UCSD-AML1 (cell line): Measurements from ENCODE around the gene RIC8A.
A peak's percentile ranks its signal among the peaks of the same experiment; 100 is the strongest.

ENCODE experiments used
- DNase-seq: peaks from one replicate; lab custom pipeline; 2025; ENCODE audit not compliant: unreplicated experiment; lab: John Stamatoyannopoulos, UW

Gene RIC8A

DNA sequence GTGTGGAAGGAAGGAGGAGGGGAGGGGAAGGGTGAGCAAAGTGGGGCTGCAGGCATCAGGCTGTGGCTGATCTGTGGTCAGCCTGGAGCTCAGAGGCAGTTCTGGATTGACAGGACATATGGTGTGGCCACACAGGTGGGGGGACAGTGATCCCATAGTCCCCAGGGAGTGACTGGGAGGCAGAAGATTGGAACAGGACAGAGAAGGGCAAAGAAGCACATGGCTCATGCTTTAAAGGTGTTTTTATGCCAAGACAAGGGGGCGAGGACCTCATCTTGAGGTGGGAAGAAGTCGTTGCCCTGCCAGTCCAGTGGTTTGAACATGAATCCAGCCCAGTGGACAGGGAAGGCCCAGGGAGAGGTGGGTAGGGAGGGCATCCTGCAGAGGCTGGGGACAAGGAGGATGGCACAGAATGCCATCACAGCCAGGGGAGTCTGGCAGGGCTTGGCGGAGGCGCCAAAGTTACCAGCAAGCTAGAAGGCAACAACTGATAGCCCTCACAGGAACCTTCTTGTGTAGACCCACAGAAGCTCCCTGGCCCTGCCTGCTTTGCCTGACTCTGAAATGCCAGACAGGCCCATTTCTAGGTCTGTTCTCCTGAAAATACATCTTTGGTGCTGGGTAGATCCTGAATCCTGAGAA is 3.4 kb upstream of the RIC8A start:
- no peak for DNase-seq

DNA sequence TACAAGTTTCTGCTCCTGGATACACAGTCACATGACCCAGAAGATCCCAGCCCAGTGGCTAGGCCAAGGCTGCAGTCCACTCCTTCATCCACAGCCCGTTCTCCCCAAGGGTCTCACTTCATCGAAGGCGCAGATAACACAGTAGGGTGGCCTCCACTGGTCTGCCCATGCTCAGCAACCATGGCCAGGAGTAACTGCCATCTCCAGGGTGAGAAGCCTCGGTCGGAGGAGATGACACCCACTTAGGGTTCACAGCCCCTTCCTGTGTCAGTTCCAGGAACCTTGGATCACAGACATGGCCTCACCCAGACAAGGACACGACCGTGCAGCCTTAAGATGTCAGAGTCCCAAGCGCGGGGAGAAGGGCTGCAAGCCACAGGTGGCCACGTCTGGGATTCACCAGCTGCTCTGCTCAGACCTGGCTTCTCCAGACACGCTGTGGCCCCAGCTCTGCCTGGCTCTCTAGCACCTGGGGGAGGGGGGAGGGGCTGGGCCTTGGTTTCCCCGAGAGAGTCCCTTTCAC is 2.9 kb upstream of the RIC8A start:
- DNase-seq, result no peak

DNA sequence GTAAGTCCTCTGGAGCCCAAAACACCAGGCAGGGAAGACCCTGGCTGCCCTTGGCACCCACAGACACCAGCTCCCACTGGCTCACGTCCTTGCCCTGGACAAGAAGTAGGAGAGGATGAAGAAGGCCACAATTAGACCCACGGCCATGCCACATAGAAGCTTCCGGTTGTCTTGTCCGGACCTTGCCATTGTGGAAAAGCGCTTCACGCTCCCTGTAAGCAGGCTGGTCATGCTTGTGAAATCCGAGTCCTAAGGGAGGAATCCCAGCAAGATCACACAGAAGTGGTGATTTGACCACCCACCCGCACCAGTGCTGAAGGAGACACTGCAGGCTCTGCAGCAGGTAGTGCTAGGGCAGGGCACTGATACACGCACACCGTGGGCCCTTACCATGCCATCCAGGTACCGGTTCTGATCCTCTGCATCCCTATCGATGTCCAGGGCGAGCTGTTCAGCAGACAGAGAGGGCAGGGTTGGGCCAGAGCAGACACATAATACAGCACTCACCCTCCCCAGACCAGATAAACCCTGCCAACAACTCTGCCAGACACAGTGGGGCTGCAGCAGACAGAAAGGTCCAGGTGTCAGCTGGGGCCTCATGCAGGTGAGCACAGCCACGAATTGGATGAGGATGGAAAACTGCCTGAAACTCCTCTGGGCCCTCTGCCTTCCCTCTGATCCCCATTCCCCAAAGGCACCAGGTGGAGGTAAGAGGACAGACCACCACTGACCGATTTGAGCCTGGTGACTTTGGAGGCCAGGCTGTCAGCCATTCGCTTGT is 2.1 kb upstream of the RIC8A start:
- DNase-seq, result no peak

DNA sequence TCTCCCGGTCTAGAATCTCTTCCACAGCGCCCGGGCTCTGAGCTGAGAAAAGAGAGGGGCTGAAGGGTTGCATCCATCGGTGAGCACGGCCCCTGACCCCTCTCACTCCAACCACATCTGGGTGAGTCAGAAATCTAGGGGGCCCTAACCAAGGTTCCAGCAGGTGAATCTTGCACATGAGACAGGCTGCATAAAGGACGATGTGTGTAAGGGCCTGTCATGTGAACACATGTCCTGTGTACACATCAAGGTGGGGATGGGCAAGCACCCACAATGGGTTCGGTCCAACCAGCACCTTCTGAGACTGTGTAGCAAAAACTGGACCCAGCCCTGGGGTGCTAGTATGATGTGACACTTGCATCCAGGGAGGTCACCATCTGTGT is 1.5 kb upstream of the RIC8A start:
- DNase-seq, result no peak

DNA sequence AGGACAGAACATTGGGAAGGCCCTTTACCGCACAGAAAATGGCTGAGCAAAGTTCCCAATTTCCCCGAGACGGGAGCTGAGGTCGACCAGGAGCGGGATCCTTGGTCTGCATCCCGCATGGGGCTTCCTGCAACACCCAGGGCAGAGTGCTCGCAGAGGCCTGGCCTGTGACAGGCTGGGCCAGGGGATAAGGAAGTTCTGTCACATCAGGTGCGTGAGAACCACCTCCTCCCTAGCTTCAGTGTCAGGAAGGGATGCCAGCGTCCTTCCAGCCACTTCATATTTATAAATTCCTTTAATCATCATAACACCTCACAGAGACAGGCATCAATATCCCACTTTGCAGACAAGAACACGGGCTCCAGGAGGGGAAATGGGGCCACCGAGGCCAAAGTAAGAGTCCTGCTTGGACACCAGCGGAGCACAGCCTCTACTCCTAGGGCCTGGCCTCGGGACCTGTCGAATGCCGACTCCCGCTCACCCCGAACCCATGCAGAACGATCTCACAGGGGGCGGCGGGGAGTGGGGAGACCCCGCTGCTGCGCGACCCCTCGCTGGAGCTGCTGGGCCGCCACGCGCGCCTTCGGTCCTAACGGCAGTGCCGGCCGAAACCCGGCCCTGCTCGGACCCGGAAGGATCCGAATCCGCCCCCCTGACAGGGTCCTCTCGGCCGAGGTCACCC is 841 bp upstream of the RIC8A start:
- DNase-seq, result peak; percentile 49

DNA sequence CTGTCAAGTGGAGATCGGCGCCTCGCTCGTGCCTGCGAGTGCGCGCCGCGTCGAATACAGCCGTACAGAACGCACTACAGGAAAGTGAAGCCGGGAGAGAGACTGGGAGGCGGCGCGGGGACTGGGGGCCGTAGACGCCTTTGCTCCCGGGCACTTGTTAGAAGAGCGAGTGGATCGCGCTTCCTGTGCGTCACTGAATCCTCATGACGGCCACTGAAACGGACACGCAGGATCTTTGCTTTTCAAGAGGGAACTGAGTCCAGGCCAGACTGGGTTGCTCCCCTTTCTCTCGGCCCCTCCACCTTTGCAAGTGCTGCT is 314 bp downstream of the RIC8A start:
- peak; percentile 73 for DNase-seq

DNA sequence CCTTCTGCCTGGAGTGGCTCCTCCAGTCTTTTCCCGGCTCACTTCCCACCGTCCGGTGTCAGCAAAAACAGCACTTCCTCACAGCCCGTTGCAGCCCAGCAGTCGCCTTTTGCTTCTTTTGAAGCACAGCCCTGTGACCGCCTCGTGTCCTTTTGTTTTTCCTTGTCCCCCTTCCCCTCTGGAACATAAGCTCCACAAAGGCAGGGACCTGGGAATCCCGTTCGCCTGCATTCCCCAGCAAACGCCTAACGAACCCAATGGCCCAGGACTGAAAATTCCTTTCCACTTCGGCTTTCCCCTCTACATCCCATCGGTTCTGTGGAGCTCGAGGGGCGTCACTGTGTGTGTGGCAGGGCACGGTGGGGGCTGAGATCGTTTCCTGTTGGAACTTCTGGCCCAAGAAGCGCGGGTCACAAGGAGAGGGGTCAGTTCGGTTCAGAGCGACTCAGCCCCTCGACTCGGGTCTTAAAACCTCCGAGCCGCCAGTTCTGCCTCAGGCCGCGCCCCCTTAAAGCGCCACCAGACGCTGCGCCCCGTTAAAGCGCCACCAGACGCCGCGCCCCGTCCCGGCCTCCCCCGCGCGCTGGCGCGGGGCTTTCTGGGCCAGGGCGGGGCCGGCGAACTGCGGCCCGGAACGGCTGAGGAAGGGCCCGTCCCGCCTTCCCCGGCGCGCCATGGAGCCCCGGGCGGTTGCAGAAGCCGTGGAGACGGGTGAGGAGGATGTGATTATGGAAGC is 841 bp downstream of the RIC8A start:
- peak; percentile 86 for DNase-seq

DNA sequence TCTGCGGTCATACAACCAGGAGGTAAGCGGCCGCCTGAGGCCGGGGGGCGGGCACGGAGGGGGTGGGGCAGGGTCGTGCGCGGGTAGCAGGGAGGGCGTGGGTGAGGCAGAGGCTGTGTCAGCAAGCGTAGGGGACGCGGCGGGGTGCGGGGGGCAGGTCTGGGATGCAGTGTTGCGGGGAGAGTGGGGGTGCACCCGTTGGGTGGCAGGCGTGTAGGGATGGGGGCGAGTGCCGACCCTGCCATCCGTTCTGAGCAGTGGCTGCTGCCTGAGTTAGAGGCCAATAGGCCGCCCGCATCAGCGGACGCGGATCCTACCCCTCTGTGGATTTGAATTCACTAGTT is 1.4 kb downstream of the RIC8A start:
- DNase-seq, result no peak

DNA sequence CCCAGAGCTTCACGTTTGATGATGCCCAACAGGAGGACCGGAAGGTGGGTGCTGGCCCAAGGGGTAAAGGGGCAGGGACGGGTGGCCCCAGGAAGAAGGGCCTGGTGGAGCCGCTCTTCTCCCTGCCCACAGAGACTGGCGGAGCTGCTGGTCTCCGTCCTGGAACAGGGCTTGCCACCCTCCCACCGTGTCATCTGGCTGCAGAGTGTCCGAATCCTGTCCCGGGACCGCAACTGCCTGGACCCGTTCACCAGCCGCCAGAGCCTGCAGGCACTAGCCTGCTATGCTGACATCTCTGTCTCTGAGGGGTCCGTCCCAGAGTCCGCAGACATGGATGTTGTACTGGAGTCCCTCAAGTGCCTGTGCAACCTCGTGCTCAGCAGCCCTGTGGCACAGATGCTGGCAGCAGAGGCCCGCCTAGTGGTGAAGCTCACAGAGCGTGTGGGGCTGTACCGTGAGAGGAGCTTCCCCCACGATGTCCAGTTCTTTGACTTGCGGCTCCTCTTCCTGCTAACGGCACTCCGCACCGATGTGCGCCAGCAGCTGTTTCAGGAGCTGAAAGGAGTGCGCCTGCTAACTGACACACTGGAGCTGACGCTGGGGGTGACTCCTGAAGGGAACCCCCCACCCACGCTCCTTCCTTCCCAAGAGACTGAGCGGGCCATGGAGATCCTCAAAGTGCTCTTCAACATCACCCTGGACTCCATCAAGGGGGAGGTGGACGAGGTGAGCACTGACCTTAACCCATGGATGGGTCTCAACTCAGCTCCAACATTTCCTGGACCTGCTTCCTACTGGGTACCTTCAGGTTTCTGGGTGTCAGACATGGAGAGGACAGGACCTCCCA is 2.0 kb downstream of the RIC8A start:
- DNase-seq, result no peak

DNA sequence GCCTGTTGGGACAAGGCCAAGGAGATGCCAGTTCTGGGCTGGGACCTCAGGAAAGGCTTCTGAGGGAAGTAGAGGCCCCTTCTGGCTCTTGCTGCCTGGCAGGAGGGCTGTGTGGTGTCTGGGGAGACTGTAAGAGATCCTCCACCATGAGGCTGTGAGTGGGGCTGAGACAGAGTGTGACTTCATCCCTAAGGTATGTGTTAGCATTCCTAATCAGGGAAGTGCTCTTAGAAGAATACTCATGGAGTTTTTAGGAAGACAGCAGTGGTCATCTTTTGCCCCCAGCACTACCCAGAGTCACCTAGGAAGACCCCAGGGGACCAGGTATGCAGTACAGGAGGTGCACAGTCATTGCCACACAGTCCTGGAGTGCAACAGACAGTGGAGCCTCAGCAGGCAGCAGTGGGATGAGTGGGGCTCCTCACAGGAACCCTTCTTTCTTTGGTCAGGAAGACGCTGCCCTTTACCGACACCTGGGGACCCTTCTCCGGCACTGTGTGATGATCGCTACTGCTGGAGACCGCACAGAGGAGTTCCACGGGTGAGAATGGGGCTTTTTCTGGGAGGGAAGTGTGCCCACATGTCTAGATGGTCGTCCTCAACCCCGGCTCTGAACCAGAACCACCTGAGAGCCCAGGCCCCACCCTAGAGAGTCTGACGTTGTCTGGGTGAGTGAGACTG is 2.8 kb downstream of the RIC8A start:
- DNase-seq, result no peak

DNA sequence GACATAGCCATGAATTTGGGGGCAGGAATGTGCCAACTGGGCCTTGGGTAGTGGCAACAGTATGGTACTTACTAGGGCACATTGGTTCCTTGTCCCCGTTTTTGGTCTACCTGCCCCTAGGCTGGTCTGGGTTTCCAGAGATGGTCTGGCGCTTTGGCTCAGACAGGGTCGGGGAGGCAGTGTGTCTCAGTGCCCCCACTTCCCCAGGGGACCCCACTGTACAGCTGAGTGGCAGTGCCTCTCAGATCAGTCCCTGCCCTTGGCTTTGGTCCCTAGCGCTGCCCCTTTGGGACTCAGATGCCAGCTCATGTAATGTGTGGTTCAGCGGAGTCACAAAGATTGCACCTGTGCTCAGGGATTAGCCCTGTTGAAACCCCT is 3.3 kb downstream of the RIC8A start:
- no peak for DNase-seq

DNA sequence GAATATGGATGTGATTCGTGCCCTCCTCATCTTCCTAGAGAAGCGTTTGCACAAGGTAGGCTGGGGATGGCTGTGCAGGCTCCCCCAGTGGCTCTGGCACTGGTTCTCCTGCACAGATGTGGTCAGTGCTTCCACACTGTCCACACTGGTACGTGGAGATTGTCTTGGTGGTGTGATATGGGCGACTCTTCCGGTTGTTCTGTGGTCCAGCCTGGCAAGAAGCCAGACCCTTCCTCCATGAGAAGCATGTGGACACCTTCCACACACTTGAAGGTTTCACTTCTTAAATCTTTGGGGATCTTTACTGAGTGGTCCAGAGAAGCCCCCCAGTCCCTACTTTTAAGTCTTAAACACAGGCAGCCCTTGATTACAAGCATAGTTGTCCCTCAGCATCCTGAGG is 3.8 kb downstream of the RIC8A start:
- DNase-seq, result no peak

DNA sequence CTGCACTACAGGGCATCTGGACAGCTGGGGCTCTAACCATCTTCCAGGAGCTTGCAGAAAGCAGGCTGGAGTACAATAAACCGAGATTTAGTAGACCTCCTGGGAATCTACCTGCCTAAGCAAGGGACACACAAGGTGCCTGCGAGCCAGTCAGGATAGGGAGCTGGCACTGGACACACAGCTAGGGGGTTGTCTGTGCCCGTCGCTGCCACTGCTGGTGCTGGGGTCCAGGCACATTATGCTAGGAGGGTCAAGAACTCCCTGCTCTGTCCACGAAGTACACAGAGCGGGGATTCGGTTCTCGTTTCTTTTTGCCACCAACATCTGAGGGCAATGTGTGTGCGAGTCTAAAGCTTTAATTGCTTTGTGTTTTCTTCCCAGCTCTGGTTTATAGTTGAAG is 4.2 kb downstream of the RIC8A start:
- DNase-seq, result no peak

DNA sequence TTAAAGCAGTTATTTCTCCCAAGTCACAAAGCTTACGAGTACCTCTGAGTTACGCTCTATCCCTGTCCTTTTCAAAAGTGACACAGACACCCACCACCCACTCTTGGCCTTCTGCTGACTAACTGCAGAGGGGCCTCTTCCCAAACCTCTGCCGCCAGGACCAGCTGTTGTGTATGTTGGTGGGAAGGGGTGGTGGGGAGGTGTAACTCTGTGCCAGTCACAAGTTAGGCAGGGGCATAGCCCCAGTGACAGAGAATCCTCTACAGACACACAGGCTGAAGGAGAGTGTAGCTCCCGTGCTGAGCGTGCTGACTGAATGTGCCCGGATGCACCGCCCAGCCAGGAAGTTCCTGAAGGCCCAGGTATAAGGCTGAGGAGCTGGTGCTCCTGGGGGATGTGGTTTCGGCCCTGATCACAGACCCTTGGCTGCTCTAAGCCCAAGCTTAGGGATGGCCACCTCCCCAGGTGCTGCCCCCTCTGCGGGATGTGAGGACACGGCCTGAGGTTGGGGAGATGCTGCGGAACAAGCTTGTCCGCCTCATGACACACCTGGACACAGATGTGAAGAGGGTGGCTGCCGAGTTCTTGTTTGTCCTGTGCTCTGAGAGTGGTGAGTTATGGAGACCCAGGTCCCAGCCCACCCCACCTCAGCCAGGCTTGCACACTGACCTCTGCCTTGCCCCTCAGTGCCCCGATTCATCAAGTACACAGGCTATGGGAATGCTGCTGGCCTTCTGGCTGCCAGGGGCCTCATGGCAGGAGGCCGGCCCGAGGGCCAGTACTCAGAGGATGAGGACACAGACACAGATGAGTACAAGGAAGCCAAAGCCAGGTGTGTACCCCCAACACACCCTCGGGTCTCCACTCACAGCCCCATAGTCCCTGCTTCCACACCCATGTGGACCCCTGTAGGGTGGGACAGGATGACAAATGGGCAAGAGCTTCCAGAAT is 4.9 kb downstream of the RIC8A start:
- no peak for DNase-seq

DNA sequence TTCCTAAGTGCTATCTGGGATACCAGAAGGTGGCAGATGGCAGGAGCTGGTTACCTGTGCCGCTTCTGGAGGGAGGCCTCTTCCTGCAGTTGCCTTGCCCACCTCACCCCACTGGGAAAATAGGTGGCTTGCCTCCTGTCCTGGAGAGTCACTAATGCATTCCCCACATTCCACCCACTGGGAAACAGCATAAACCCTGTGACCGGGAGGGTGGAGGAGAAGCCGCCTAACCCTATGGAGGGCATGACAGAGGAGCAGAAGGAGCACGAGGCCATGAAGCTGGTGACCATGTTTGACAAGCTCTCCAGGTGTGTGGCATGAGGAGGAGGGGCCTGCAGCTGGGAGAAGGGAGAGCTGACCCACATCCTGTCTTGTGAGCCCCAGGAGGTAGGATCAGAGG is 5.6 kb downstream of the RIC8A start:
- no peak for DNase-seq

DNA sequence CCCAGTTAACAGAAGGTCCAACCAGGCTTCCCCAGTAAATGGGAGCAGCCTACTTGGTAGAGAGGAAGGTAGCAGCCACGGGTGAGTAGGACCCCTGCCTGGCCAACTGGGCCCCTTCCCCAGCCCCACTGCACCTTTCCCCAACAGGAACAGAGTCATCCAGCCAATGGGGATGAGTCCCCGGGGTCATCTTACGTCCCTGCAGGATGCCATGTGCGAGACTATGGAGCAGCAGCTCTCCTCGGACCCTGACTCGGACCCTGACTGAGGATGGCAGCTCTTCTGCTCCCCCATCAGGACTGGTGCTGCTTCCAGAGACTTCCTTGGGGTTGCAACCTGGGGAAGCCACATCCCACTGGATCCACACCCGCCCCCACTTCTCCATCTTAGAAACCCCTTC is 6.6 kb downstream of the RIC8A start:
- no peak for DNase-seq

DNA sequence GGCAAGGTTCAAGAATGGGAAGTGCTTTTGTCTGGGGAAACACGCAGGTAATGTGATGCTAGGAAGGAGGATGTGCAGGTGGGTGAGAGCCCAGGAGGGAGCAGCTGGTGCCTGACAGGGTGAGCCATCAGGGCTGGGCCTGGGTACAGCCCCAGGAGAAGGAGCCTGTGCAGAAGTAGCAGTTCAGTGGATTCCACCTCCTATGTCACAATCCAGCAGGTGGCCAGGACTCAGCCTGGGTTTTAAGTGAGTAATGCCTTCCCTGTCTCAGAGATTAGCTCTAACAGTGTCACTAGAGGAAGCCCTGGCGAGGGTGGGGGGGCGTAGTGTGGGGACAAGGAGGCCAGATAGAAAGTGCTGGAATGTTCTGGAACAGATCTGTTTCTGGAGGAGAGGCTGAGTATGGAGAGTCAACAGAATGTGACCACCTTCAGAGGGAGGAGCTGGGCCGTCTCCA is 8.1 kb downstream of the RIC8A start:
- DNase-seq, result no peak

DNA sequence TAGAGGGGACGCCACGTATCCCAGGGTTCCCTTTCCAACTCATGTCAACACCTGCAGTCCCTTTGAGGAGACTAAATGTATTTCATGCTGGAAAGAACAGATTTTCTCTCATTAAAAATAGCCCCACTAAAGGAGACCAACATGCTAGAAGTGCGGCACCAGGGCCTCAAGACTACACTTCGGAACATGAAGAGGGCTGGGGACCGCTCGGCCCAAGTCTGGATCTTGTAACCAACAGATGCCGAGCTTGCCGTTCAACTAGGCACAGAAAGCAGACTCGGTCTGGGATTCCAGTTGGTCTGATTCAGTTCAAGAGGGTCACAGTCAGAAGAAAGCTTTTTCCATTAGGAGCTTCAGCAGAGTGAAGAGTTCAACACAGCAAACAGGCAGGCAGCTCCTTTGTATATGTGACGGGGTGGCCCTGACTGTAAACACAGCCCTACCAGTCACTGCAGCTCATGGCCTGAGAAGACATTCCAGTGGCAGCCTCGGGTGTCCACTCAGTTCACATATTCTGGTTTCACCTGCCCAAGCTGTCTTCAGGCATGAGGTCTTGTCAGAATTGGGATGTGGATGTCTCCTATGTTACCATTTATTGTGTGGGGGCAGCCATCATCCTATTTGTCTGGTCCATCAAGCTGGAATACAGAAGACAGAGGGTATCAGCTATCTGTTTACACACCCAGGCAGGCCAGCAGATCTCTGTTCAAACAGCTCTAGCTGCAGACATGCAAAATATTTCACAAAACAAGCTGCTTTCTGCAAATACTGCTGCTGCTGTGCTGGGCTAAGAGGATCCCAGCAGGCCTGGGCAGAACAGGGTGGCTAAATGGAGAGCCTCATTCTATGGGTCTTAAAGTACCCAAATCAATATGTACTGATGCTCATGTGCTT is 8.8 kb downstream of the RIC8A start:
- no peak for DNase-seq
